Measurements from ENCODE around the gene MYO1C. TPM values are rescaled to one million over a fixed set of nuclear protein-coding genes. Genes with fewer than 3 reads are reported as not detected.

Gene MYO1C
- total and polyA plus RNA-seq, 2 experiments from 2014 or later, result 76.8 to 85.3 TPM

DNA sequence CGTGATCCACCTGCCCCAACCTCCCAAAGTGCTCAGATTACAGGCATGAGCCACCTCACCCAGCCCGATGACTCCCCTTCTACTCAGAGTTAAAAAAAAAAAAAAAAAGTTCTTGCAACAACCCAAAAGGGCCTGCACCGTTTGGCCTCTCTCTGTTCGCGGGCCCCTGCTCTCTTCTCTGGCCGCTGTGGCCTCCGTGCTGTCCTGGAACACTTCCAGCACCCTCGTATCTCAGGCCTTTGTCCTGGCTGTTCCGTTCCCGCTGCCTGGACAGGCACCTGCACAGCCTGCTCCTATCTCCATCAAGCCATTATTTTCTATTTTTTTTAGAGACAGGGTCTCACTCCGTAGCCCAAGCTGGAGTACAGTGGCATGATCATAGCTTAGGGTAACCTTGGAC, 10.8 kb downstream of the MYO1C start:
- Histone ChIP-seq H3K4me1 (ENCODE audit: insufficient read depth) (peaks cover 8% of the 10 kb centered on the region), H3K4me3 (no peak overlapping the region), H2AFZ (no peak overlapping the region), H3K9me3 (ENCODE audit: low read depth) (no peaks in the 10 kb centered on the region), H3K36me3 (replicated peaks; ENCODE audit: insufficient read depth, low read depth) (no peaks in the 10 kb centered on the region), H3K9me2 (replicated peaks; ENCODE audit: insufficient read depth) (no peaks in the 10 kb centered on the region), H4K20me1 (ENCODE audit: insufficient read depth, poor library complexity, severe bottlenecking) (no peaks in the 10 kb centered on the region), H3K27ac (no peak overlapping the region), H3K4me2 (no peak overlapping the region), H3K27me3 (no peaks in the 10 kb centered on the region), H3K79me2 (peaks cover 25% of the 10 kb centered on the region)
- no peak for DNase-seq (ENCODE audit: low spot score)
- TF ChIP-seq, protein P1, sequence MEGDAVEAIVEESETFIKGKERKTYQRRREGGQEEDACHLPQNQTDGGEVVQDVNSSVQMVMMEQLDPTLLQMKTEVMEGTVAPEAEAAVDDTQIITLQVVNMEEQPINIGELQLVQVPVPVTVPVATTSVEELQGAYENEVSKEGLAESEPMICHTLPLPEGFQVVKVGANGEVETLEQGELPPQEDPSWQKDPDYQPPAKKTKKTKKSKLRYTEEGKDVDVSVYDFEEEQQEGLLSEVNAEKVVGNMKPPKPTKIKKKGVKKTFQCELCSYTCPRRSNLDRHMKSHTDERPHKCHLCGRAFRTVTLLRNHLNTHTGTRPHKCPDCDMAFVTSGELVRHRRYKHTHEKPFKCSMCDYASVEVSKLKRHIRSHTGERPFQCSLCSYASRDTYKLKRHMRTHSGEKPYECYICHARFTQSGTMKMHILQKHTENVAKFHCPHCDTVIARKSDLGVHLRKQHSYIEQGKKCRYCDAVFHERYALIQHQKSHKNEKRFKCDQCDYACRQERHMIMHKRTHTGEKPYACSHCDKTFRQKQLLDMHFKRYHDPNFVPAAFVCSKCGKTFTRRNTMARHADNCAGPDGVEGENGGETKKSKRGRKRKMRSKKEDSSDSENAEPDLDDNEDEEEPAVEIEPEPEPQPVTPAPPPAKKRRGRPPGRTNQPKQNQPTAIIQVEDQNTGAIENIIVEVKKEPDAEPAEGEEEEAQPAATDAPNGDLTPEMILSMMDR (IDR thresholded peaks at IDR 0.05; ENCODE audit: poor library complexity), result no peak
- no peak for TF ChIP-seq EZH2 (IDR thresholded peaks at IDR 0.05; ENCODE audit: borderline replicate concordance)
- no peak for TF ChIP-seq EZH2phosphoT487 (IDR thresholded peaks at IDR 0.05; ENCODE audit: low read depth, severe bottlenecking, unreplicated experiment)
- 93% methylated on average over 11 of the region's 11 CpGs for WGBS (ENCODE audit: low lambda C conversion rate, missing lambda C conversion rate)

DNA sequence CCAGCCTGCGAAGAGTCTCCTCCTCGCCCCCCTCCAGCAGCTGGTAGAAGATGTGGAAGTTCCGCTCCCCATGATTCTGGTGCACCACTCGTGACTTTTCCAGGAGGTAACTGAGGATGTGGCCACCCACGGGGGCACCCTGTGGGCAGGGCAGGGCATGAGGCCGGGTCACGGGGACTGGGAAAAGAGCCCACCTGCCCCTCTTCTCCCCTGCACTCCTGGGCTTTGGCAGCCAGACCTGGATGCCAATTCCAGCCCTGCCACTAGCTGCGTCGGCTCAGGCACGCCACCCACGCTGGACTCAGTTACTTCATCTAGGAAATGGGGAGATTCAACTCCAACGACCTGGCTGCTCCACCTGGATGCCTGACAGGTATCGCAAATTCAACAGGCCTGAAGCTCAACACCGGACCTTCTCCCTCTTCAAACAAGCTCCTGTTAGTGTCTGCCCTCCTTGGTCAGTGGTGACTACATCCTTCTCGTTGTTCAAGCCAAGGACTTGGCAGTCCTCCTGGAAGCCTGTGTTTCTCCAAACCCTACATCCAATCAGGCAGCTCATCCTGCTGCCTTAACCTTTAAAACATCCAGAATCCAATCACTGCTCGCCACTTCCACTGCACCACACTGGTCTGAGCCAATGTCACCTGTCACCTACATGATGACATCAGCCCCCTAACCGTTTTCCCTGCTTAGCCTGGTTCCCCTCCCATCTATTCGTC, 11.6 kb downstream of the MYO1C start:
- 95% methylated on average over 18 of the region's 18 CpGs for WGBS (ENCODE audit: low lambda C conversion rate, missing lambda C conversion rate)

DNA sequence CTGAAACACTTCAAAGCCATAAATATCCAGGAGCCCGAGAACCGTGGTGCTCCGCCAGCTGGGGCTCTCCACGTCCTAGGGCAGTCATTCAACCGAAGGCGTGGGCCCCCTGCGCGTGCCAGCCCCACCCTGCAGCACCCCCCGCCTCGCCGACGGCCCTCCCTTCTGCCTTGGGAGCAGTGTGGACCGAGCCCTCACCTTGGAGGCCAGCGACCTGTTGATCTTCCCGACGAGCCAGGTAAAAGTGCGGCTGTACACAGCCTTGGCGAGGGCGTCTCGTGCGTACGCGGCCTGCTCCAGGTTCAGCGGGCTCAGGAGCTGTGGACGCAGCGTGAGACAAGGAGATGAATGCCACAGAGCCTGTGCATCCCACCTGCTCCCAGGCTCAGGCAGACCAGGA, 14.1 kb downstream of the MYO1C start:
- Histone ChIP-seq H3K9me3 (ENCODE audit: low read depth) (no peaks in the 10 kb centered on the region), H3K27me3 (no peaks in the 10 kb centered on the region), H2AFZ (no peak overlapping the region), H3K4me3 (no peak overlapping the region), H3K4me2 (no peak overlapping the region), H4K20me1 (ENCODE audit: insufficient read depth, poor library complexity, severe bottlenecking) (no peaks in the 10 kb centered on the region), H3K36me3 (replicated peaks; ENCODE audit: insufficient read depth, low read depth) (no peaks in the 10 kb centered on the region), H3K79me2 (peaks cover 5% of the 10 kb centered on the region), H3K9me2 (replicated peaks; ENCODE audit: insufficient read depth) (no peaks in the 10 kb centered on the region), H3K27ac (no peak overlapping the region), H3K4me1 (ENCODE audit: insufficient read depth) (no peaks in the 10 kb centered on the region)
- TF ChIP-seq, protein P1 (IDR thresholded peaks at IDR 0.05; ENCODE audit: poor library complexity), result no peak
- TF ChIP-seq EZH2phosphoT487 (IDR thresholded peaks at IDR 0.05; ENCODE audit: low read depth, severe bottlenecking, unreplicated experiment) (no peak), EZH2 (IDR thresholded peaks at IDR 0.05; ENCODE audit: borderline replicate concordance) (no peak)
- WGBS (ENCODE audit: low lambda C conversion rate, missing lambda C conversion rate), result 97% methylated on average over 15 of the region's 26 CpGs
- DNase-seq (ENCODE audit: low spot score), result no peak

More for the DNA sequence above, 11.6 kb downstream of the MYO1C start:
- H3K4me3 ChIP-seq, result no peak overlapping the region
- no peak overlapping the region for H3K4me2 ChIP-seq
- H3K36me3 ChIP-seq (replicated peaks; ENCODE audit: insufficient read depth, low read depth), result no peaks in the 10 kb centered on the region
- no peaks in the 10 kb centered on the region for H3K9me3 ChIP-seq (ENCODE audit: low read depth)
- no peak for DNase-seq (ENCODE audit: low spot score)
- no peak for TF ChIP-seq EZH2phosphoT487 (IDR thresholded peaks at IDR 0.05; ENCODE audit: low read depth, severe bottlenecking, unreplicated experiment)
- TF ChIP-seq, protein P1 (IDR thresholded peaks at IDR 0.05; ENCODE audit: poor library complexity), result no peak
- no peak for TF ChIP-seq EZH2 (IDR thresholded peaks at IDR 0.05; ENCODE audit: borderline replicate concordance)
- H3K27ac ChIP-seq, result no peak overlapping the region
- no peaks in the 10 kb centered on the region for H3K9me2 ChIP-seq (replicated peaks; ENCODE audit: insufficient read depth)
- H3K79me2 ChIP-seq, result peaks cover 19% of the 10 kb centered on the region
- H3K27me3 ChIP-seq, result no peaks in the 10 kb centered on the region
- H4K20me1 ChIP-seq (ENCODE audit: insufficient read depth, poor library complexity, severe bottlenecking), result no peaks in the 10 kb centered on the region
- no peaks in the 10 kb centered on the region for H3K4me1 ChIP-seq (ENCODE audit: insufficient read depth)
- H2AFZ ChIP-seq, result no peak overlapping the region

All from hepatocyte (in vitro differentiated cells).